GM12873 (cell line): ENCODE results near the gene KCND2.

Experiments used
- CTCF ChIP-seq: IDR thresholded peaks from 2 replicates; pipeline ENCODE4 v1.5.1; 2012; ENCODE audit warnings: low read depth, mild to moderate bottlenecking, moderate library complexity, low read length, control low read depth; ENCODE audit not compliant: insufficient read depth; ENCODE audit errors: missing control alignments

Gene KCND2

GRCh38 chr7:120716307-120716706, 443.3 kb downstream of the KCND2 start:
- TF ChIP-seq CTCF, result no peak

- no peak for TF ChIP-seq CTCF
Measured at GRCh38 chr7:120717166-120717565, 444.2 kb downstream of the KCND2 start.

- no peak for TF ChIP-seq CTCF
Measured at GRCh38 chr7:120718361-120718760, 445.4 kb downstream of the KCND2 start.

- no peak for TF ChIP-seq CTCF
Measured at GRCh38 chr7:120720317-120720716, 447.3 kb downstream of the KCND2 start.

- TF ChIP-seq CTCF, result no peak
Measured at GRCh38 chr7:120723465-120724385, 450.8 kb downstream of the KCND2 start.

- TF ChIP-seq CTCF, result no peak
Measured at GRCh38 chr7:120724448-120724847, 451.5 kb downstream of the KCND2 start.

- TF ChIP-seq CTCF, result no peak
Measured at GRCh38 chr7:120724955-120725354, 452.0 kb downstream of the KCND2 start.
